Left ventricle myocardium superior (tissue), 1 donor: ENCODE measurements around the gene PLA2G4E. TPM values are rescaled to one million over a fixed set of nuclear protein-coding genes. Genes with fewer than 3 reads are reported as not detected.
A peak's percentile ranks its signal among the peaks of the same experiment; 100 is the strongest.

Experiments
- ATAC-seq: fragments of 200-7000 bp; cut with Tn5 transposase; one replicate; pipeline ENCODE4 v1.9.1; 2020; ENCODE audit warnings: mild to moderate bottlenecking, moderate library complexity
- DNase-seq: peaks from one replicate; pipeline ENCODE4 v3.0.0-alpha.2; 2020
- intact Hi-C: fragments of 100-400 bp; cut with micrococcal nuclease; formaldehyde crosslinking; loops from one replicate; pipeline ENCODE4 v1.11.0; 2022
- total RNA-seq: library from RNA; stranded (reverse); fragmentation: NEBNext Ultra II Directional; extraction: Animal tissue kit (Norgen Biotek cat#: 25700); gene quantifications from one replicate; pipeline ENCODE4 v1.2.1, GENCODE V29; 2021
- donor health status: DM: no; HTN: yes; CAD: no; lungs with severe emphysema.

The PLA2G4E gene
- total RNA-seq, 1 donor from 2014 or later = not detected

DNA sequence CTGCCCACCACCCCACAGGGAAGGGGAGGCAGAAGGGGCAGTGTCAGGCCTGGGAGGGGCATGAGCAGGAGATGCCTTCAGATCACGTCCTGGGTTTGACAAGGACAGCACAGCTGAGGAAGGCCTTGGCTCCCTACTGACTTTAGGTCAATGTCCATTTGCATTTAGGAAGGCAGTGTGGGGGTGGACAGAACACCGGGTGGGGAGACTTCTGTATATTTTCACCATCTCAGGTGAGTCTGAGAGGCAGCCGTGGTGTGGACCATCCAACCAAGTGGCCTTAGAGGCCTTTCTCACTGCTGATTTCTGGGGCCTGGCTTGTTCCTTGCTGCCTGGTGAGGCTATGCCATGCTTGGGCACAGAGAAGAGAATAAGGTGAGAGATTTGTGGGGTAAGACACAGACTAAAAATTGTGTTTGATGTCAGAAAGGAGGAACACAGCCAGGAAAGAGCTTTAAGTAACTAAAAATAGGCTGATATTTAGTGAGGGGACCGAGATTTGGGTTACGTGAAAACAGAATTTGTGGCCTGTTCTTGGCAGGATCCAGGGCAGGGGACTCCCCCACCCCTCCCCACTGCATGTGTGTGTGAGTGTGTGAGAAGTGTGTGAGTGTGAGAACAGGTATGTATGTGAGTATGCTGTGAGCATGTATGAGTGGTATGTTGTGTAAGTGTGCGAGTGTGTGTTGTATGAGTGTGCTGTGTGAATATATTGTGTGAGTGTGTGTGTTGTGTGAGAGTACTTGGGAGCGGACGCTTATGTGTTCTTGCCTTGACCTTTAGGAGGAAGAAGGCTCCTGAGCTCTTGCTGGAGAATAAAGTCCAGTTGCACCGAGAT lies 11.8 kb upstream of the PLA2G4E start:
- peak; percentile 20 for ATAC-seq
- no peak for DNase-seq

DNA sequence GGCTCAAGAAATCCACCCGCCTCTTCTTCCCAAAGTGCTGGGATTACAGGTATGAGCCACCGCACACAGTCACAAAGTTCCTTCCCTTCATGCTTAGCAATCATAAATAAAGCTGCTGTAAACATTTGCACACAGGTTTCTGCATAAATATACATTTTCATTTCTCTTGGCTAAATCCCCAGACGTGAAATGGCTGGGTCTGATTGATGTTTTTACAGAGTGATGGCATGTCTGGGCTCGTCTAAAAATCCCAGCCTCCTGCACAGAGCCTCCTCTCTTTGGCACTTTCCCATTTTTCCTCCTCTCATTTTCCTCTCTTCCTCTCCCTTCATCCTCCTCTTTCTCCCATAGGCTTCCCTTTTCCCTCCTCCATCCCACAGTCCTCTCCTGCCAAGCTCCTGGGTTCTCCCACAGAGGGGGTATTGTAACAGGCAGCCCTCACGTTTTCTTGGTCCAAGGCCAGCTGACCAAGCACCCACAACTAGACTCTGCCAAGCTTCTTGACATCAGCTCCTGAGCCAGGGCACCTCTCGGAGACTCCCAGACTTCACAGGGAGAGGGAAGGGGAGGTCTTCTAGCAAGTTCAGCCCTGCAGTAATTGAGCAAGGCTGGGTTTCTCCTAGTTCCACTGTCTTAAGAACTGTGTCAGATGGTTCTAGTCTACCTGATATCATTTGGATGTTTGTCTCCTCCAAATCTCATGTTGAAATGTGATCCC lies 10.5 kb upstream of the PLA2G4E start:
- no peak for DNase-seq
- ATAC-seq = no peak
- intact Hi-C loops = no loop called here

More for the DNA sequence above, 11.8 kb upstream of the PLA2G4E start:
- intact Hi-C loops = no loop called here

GRCh38 chr15:42027521-42027920 lies 6.7 kb upstream of the PLA2G4E start:
- peak; percentile 46 for ATAC-seq
- DNase-seq = no peak
- intact Hi-C loops = no loop called here

GRCh38 chr15:42024303-42024702 lies 3.5 kb upstream of the PLA2G4E start:
- no peak for ATAC-seq
- intact Hi-C loops = no loop called here

GRCh38 chr15:42021593-42021992 lies 751 bp upstream of the PLA2G4E start:
- ATAC-seq = no peak
- intact Hi-C loops = no loop called here

More at GRCh38 chr15:42024303-42024702, 3.5 kb upstream of the PLA2G4E start:
- no peak for DNase-seq

DNA sequence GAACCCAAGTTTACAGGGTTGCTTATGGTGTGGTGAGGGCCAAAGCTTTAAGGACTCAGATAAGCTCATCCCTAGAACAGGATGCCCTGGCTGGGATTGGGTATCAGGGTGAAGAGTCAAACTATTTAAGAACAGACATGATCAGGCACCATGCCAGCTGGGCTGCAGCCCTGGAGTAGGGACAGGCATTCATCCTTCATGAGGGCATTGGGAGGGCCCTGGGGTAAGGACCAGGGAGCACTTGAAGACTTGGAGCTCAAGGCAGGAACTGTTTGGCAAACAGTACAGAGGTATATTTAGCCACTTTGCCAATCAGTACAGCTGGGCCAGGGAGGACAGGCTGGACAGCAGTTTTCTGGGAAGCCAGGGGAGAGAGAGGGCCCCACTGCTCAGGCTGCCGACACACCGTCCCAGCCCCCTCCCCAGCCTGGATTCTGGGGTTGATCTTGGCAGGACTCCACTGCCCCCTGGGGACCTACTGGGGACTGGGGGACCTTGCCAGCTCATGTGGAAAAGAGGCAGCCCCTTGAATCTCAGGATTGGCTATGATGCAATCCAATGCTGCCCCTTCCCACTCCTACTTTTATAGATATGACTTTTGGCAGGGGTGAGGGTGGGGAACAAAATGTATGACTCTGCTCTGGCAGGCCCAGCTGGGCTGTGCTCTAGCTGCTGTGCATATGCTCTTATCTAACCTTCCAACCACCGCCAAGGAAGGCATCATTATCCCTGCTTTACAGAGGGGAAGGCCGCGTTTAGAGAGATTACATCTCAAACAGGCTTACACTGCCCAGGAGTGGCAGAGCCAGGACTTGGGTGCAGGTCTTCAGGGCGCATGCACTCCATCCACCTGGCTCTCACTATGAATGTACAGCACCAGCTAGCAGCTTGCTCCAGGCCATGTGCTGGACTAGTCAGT lies 2.3 kb downstream of the PLA2G4E start:
- intact Hi-C loops = no loop called here
- DNase-seq (peak; percentile 80), ATAC-seq (peak; percentile 94)

More at GRCh38 chr15:42021593-42021992, 751 bp upstream of the PLA2G4E start:
- no peak for DNase-seq

DNA sequence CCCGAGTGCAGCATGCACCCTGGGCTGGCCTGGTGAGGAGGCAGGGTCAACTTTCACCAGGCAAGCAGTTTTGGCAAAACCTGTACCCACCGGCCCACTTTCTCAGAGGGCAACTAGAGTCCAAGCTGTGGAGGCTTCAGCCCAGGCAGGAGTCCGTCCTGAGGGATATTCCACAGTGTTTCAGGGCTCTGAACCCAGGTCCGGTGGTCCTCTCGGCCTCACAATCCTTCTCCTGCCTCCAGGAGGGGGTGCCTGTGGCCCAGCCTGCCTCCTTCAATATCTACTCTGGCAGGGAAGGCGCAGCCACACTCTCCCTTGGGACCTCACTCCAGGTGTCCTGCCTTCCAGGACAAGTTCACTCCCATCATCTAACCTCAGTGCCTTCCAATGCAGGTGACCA lies 3.9 kb downstream of the PLA2G4E start:
- ATAC-seq (no peak), DNase-seq (no peak)
- intact Hi-C loops = no loop called here

- intact Hi-C loops = no loop called here
- DNase-seq (no peak), ATAC-seq (no peak)
These were observed 6.4 kb downstream of the PLA2G4E start for GRCh38 chr15:42014406-42014805.

- intact Hi-C loops = no loop called here
- ATAC-seq (no peak), DNase-seq (no peak)
These were observed 7.8 kb downstream of the PLA2G4E start for GRCh38 chr15:42012928-42013482.

- intact Hi-C loops = no loop called here
- ATAC-seq (no peak), DNase-seq (no peak)
These were observed 8.6 kb downstream of the PLA2G4E start for GRCh38 chr15:42012241-42012640.

DNA sequence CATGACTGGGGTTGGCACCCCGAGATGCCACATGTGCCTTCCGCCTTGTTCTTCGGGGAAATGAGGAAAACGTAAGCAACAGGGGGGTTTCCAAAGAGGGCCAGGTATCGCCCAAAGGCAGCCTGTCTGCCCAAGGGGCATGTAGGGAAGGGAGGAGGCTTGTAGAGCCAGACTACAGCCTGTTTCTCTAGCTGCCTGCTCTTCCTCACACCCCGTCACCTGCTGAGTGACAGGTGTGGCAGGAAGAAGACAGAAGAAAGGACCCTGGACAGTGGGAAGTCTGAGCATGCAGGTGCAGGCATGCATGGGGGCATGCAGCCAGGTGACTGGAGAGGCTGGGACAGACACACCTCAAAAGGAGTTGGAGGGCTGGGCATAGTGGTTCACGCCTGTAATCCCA lies 9.8 kb downstream of the PLA2G4E start:
- DNase-seq (no peak), ATAC-seq (no peak)
- intact Hi-C loops = no loop called here

DNA sequence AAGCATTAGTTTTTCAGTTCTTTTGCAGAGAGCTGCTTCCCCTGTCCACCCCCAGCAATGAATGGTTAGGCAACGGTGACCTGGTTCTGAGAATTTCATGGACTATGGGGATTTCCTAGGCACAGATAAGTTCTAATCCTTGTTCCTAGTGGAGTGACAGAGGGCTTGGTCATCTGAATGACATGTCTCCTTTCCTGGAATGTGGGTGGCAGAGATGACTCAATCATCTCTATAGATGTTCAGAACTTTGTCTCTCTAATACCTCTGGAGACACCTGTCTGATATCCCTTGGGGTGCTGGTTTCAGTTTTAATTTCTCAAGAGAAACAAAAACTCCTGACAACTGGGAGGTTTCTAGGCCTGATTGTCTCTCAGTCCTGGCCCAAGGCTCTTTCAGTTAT lies 10.4 kb downstream of the PLA2G4E start:
- ATAC-seq = no peak
- DNase-seq = no peak
- intact Hi-C loops = no loop called here

- ATAC-seq (no peak), DNase-seq (no peak)
- intact Hi-C loops = no loop called here
These were observed 11.4 kb downstream of the PLA2G4E start for GRCh38 chr15:42009474-42009873.

- DNase-seq (no peak), ATAC-seq (no peak)
- intact Hi-C loops = no loop called here
These were observed 11.8 kb downstream of the PLA2G4E start for GRCh38 chr15:42009022-42009421.

- intact Hi-C loops = no loop called here
- no peak for DNase-seq
- no peak for ATAC-seq
These were observed 13.5 kb downstream of the PLA2G4E start for GRCh38 chr15:42007386-42007785.

GRCh38 chr15:42002333-42002732 lies 18.5 kb downstream of the PLA2G4E start:
- DNase-seq (no peak), ATAC-seq (peak; percentile 88)
- intact Hi-C loops = no loop called here

DNA sequence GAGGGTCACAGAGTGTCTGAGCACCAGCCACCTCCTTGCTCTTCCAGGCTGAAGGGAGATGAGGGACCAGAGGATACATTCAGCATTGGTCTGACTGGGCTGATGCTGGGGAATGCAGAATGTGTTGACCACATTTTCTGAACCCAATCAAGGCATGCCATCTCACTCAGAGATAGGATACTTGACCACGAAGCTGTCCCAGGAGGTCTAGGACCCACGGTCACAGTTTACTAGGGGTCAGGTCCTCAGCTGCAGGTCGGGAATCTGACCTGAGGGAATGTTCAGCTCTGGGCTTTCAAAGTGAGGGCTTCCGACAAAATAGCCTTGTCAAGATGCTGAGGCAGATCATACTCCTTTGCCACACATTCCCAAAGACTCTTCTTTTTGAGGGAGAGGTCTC lies 19.6 kb downstream of the PLA2G4E start:
- DNase-seq (no peak), ATAC-seq (no peak)
- intact Hi-C loops = no loop called here

GRCh38 chr15:41999290-42000285 lies 21.3 kb downstream of the PLA2G4E start:
- intact Hi-C loops = no loop called here

More at GRCh38 chr15:41999290-42000285, 21.3 kb downstream of the PLA2G4E start:
- ATAC-seq = no peak
- no peak for DNase-seq
